NCI-H774 (cell line): ENCODE results near the gene PUS3.
"Not testable (repeated sequence)": the region's sequence is repeated elsewhere in the genome, so short reads cannot be mapped to it uniquely, and the experiment has no call there.

ENCODE experiments used
- DNase-seq: peaks from one replicate; lab custom pipeline; 2025; lab: John Stamatoyannopoulos, UW

The PUS3 gene

GRCh38 chr11:125871391-125872137, 31.4 kb downstream of the PUS3 start:
- no peak for DNase-seq

GRCh38 chr11:125869521-125869920, 33.5 kb downstream of the PUS3 start:
- DNase-seq: no peak

DNA sequence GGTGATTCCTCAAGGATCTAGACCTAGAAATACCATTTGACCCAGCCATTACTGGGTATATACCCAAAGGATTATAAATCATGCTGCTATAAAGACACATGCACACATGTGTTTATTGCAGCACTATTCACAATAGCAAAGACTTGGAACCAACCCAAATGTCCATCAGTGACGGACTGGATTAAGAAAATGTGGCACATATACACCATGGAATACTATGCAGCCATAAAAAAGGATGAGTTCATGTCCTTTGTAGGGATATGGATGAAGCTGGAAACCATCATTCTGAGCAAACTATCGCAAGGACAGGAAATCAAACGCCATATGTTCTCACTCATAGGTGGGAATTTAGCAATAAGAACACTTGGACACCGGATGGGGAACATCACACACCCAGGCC, 37.7 kb downstream of the PUS3 start:
- DNase-seq: not testable (repeated sequence)

- not testable (repeated sequence) for DNase-seq
These were observed 40.2 kb downstream of the PUS3 start for GRCh38 chr11:125862786-125863185.

DNA sequence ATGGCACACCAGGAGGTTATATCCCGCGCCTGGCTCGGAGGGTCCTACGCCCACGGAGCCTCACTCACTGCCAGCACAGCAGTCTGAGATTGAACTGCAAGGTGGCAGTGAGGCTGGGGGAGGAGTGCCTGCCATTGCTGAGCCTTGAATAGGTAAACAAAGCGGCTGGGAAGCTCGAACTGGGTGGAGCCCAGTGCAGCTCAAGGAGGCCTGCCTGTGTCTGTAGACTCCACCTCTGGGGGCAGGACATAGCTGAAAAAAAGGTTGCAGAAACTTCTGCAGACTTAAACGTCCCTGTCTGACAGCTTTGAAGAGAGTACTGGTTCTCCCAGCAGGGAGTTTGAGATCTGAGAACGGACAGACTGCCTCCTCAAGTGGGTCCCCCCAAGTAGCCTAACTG, 45.3 kb downstream of the PUS3 start:
- not testable (repeated sequence) for DNase-seq

DNA sequence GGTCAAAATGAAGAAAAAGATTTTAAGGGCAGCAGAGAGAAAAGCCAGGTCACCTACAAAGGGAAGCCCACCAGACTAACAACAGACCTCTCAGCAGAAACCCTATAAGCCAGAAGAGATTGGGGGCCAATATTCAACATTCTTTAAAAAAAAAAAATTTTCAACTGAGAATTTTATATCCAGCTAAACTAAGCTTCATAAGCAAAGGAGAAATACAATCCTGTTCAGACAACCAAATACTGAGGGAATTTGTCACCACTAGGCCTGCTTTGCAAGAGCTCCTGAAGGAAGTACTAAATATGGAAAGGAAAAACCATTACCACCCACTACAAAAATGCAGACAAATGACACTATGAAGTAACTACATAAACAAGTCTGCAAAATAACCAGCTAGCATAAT, 56.8 kb downstream of the PUS3 start:
- DNase-seq: no peak
